IPS-NIHi11 (cell line): ENCODE measurements around the gene GABPA.
"Not testable (repeated sequence)": the region's sequence is repeated elsewhere in the genome, so short reads cannot be mapped to it uniquely, and the experiment has no call there.

Source experiments
- DNase-seq: peaks from one replicate; pipeline ENCODE4 v3.0.0; 2012; ENCODE audit warnings: mixed read lengths, low spot score

The GABPA gene

GRCh38 chr21:25742900-25743299 lies 8.1 kb downstream of the GABPA start:
- DNase-seq, result no peak

DNA sequence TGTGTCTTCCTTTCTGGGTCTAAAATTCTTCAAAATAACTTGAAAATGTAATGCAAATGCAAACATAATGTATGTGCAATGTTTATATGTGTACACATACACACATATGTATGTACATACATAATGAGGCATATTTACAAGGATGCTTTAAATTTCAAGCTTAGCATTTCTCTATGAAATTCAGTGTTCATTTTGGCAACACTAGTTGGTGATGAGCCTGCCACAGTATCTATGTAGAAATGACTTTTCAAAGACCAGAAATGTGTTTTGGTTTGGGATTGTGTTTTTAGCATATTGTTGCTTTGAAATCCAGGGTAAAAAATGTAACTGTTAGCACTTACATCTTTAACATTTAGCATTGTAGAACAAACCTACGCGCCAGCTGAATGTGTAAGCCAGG lies 10.1 kb downstream of the GABPA start:
- no peak for DNase-seq

DNA sequence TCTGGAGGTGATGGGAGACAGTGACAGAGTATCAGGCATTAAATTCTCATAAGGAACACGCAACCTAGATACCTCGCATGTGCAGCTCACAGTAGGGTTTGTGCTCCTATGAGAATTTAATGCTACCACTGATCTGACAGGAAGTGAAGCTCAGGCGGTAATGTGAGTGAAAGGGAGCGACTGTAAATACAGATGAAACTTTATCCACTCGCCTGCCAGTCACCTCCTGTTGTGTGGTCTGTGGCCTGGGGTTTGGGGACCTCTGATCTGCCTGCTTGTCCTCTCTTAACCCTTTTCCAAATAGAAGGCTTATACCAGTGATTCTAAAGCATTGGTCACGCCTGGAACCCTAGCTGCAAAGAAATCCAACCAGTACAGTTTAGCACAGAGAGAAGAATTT lies 15.3 kb downstream of the GABPA start:
- DNase-seq, result no peak

DNA sequence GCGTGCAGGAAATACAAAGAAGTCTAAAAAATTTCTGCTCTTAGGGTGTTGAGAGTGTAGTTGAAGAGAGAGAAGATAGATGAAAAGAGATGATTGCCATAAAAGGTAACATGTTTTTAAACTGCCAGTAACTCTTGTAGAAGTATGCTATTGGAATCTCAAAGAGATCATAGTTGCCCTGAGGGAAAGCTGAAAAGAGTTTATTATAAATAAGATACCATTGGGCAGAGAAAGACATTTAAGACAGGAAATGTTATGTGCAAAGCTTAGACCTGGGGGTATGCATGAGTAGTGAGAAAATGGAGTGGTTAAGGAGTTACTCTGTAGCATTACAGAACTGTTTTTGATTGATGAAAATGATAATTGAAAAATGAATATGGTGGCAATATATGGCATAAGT lies 17.6 kb downstream of the GABPA start:
- DNase-seq, result no peak

DNA sequence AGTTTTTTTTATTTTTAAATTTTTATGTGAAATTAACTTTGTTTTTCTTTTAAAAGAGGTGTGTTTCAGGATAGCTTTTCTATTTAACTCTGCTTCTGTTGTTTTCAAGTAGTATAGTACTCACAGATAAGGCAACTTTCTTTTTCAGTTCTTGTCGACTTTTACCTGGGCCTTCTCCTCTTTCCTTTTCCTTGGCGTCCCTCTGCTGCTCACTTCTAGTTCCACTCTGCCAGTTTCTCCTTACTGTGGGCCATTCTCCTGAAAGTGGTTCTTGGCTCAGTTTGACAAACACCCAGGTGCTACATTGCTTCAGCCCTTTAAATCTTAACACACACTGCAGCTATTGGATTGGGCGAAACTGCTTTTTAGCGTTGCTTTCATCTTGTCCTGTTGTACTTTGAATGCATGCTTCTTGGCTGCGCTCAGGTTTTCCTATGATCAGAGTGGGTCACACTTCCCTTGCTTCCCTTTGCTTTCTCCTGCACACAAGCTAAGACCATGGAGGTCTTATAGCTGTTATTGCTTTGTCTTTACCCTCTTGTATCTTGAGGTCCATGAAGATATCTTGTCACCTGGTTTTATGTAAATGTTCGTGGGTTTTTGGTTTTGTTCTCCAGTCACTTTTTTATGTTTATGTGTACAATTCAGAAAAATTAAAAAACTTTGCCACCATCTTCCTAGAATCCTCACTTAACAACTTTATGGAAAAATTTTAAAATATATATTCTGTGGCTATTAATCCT lies 21.6 kb downstream of the GABPA start:
- DNase-seq, result no peak

GRCh38 chr21:25757531-25757930 lies 22.8 kb downstream of the GABPA start:
- no peak for DNase-seq

GRCh38 chr21:25759573-25759972 lies 24.8 kb downstream of the GABPA start:
- no peak for DNase-seq

GRCh38 chr21:25760061-25760460 lies 25.3 kb downstream of the GABPA start:
- no peak for DNase-seq

GRCh38 chr21:25760677-25761076 lies 25.9 kb downstream of the GABPA start:
- DNase-seq, result no peak

DNA sequence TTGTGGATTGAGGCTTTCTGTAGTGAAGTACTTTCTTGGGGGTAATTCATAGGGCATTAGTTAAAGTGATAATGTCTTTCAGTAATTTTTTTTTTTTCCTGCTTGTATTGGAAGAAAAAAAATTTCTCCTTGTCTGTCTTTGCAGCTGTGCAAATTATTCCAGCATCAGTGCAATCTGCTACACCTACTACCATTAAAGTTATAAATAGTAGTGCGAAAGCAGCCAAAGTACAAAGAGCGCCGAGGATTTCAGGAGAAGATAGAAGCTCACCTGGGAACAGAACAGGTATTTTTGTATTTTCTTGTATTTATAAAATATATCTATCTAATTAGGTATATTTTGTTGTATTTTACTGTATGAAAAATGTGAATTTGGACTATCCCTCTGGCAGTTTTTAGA lies 29.3 kb downstream of the GABPA start:
- no peak for DNase-seq

- DNase-seq, result no peak
Measured at GRCh38 chr21:25767921-25768320, 33.1 kb downstream of the GABPA start.

GRCh38 chr21:25772686-25773085 lies 37.9 kb downstream of the GABPA start:
- no peak for DNase-seq

DNA sequence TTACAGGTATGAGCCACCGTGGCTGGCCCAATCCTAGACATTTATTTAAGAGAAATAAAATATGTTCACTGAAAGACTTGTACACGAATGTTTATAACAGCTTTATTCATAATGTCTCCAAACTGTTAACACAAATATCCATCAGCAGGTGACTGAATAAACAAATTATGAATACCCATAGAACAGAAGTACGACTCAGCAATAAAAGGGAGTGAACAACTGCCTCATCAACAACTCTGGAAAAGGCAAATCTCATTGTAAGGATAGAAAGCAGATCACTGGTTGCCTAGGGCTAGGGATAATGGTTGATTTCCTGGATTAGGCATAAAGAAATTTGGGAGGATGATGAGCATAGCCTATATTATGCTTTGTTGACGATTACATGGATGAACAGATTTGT lies 41.7 kb downstream of the GABPA start:
- DNase-seq, result no peak

GRCh38 chr21:25778126-25778875 lies 43.5 kb downstream of the GABPA start:
- DNase-seq, result not testable (repeated sequence)

DNA sequence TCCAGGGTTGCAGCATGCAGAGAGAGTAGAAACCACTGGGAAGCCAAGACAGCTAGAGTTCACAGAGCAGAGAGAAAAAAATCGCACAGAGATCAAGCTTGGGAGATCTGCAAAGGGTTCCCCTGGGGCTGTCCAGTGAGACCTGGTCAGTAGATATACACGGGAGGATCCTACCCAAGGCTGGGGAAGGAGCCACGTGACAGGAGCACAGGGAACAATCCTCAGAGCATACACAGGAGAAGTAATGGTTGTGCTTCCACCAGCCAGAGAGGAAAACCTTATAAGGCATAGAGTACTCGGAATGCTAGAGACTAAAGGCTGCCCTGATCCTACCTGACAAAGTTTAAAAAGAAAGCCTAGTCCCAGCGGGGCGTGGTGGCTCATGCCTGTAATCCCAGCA lies 53.9 kb downstream of the GABPA start:
- no peak for DNase-seq

DNA sequence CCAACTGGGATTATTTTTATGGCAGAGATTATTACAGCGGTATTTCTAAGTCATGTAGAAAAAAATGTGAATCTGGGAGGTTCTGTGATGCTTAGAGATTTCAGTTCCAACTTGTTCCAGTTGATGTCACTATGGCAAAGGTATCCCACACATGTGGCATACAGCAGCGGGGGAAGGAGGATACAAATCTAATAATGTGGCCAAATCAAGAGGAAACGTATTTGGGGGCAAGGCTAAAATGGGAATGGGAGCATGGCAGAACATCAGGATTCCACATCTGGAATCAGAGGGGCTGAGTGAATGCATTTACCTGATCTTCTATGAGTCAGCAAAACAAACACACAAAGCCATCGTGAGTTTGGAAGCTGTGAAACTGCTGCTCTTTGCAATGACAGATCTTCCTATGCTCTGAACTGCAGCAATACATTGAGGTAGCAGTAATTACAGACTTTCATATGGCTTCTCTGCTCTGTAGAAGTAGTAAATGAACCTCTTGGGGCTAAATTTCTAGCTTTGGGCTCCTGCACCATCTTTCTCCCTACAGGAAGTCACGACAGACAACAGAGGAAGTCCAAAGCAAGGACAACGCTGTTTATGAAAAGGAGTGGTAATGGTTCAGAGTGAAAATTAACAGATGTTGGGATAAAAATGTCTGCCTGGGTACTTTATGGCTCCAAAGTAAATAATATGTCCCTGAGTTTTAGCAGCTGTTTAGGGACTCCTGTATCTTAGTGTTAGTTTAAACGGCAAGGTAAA lies 55.5 kb downstream of the GABPA start:
- peak; percentile 42 for DNase-seq

- no peak for DNase-seq
Measured at GRCh38 chr21:25790878-25791204, 56.1 kb downstream of the GABPA start.

- no peak for DNase-seq
Measured at GRCh38 chr21:25791319-25791718, 56.5 kb downstream of the GABPA start.

- DNase-seq, result peak; percentile 86
Measured at GRCh38 chr21:25801217-25802014, 66.6 kb downstream of the GABPA start.

DNA sequence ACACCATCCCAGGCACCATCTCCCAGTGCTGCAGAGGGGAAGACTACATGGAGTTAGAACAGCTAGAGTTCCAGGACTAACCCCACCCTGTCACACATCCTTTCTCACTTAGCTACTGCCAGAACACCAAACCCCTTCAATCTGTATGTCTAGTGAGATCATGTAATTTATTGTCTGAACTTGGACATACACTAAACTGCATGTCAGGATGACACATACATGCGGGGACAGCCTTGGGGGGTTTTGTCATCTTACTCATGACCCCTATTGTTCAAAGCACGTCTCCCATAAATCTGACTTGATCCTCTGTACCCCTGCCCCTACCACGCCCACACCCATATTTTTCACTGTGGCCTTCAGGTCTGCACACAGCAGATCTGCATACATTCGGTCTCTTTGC lies 71.3 kb downstream of the GABPA start:
- no peak for DNase-seq

GRCh38 chr21:25807191-25807590 lies 72.4 kb downstream of the GABPA start:
- no peak for DNase-seq

DNA sequence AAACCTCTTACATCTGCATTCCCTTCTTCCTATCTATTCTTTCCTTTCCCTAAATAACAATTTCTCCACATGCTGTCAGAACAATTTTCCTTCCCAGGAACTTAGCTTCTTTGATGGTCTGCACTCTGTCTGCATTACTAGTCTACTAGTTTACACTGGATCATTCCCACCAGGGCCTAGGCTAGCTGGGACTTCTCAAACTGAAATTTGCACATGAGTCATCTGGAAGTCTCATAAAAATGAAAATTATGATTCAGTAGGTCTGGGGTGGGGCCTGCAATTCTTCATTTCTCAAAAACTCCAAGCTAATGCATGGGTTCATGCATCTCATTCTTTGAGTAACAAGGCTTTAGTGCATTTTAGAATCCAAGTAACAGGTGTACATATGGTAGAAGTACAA lies 74.2 kb downstream of the GABPA start:
- DNase-seq, result no peak
